ENCODE results near the gene FAM114A1.
"Not testable (repeated sequence)": the region's sequence is repeated elsewhere in the genome, so short reads cannot be mapped to it uniquely, and the experiment has no call there.

Gene FAM114A1

GRCh38 chr4:38957261-38957815 is 89.7 kb downstream of the FAM114A1 start:
- DNase-seq (ENCODE audit: low read depth): no peak
- H3K4me3 ChIP-seq (ENCODE audit: low read depth, low read length): no peak overlapping the region

DNA sequence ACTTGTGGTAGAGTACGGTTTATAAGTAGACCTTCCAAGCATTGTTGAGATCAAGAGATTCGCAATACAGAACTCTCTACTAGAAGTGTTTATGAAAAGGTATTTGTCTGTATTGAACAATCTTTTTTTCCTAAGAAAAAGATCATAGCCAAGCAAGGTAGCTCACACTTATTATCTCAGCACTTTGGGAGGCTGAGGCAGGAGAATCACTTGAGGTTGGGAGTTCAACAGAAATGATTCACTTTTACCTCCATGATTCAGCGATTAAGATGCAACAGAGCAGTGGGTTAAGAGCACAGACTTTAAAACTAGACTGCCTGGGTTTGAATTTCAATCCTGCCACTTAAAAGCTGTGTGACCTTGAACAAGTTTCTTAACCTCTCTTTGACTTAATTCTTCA is 90.3 kb downstream of the FAM114A1 start:
- H3K4me3 ChIP-seq (ENCODE audit: low read depth, low read length): no peak overlapping the region
- no peak for DNase-seq (ENCODE audit: low read depth)

DNA sequence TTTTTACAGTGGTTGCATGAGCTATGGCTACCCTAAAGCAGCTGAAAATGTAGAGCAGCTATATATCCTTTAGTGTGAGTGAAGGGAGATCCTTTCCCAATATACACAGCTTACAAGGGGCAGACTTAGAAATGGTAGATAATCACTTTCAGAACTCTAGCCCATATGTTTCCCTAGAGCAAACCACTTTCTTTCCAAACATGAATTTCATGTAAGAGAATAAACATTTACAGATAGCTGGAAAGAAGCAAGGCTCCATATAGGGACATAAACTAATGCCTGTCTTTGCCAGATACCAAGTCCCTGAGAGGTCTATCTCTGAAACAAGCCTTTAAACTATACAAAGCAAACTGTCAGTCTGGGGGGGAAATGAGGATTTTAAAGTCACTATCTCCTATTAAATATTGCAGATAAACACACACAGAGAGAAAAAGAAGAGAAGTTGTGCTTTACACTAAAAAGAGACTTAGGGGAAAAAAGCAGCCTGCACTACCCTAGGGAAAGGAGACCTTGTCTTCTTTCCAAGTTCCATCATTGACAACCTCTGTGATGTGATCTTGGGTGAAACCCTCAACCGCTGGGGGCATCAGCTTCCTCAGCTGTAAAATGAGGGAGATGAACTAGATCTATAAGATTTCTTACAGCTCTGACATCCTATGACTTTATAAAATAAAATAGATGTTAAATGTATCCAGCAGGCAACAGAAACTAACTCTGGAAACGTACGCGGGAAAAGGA is 91.0 kb downstream of the FAM114A1 start:
- DNase-seq (ENCODE audit: low read depth): no peak
- H3K4me3 ChIP-seq (ENCODE audit: low read depth, low read length): no peak overlapping the region

- H3K4me3 ChIP-seq (ENCODE audit: low read depth, low read length); DNase-seq (ENCODE audit: low read depth): not testable (repeated sequence)
Observed at GRCh38 chr4:38959248-38959647, 91.6 kb downstream of the FAM114A1 start.

- DNase-seq (ENCODE audit: low read depth): no peak
Observed at GRCh38 chr4:38964942-38965775, 97.6 kb downstream of the FAM114A1 start.

GRCh38 chr4:38965866-38966265 is 98.3 kb downstream of the FAM114A1 start:
- DNase-seq (ENCODE audit: low read depth): no peak
- H3K4me3 ChIP-seq (ENCODE audit: low read depth, low read length): no peak overlapping the region

More at GRCh38 chr4:38964942-38965775, 97.6 kb downstream of the FAM114A1 start:
- H3K4me3 ChIP-seq (ENCODE audit: low read depth, low read length): no peak overlapping the region

DNA sequence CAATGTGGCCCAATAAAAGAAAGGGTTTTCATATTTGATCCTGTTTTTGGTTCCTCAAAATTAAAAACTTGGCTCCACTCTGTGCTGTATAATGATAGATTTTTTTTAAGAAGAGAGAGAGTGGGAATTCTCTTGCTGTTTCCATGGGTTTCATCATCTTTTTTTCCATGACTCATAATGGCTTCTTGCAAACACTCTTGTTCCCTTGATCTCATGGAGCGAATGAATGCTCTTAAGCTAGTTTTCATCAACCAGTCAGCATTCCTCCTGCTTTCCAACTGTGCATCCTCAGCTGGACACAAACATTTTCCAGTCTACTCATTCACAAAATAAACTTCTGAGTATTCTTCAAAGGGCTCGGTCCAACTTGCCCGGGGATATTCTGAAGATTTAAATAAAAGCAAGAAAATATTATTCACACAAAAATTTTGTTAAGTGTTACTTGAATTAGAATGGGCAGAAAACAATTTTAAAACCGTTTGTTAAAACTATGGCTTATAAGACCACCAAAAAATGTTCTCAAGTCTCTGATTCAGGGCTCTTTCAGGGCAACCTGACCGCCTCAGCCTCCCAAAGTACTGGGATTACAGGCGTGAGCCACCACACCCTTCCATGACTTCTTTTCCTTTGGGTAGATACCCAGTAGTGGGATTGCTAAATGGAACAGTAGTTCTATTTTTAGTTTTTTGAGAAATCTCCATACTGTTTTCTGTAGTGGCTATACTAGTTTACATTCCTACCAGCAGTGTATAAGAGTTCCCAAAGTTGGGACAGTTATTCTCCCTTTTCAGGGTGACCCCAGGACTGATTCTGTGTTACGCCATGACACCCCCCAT is 99.9 kb downstream of the FAM114A1 start:
- no peak overlapping the region for H3K4me3 ChIP-seq (ENCODE audit: low read depth, low read length)
- peak; percentile 96 for DNase-seq (ENCODE audit: low read depth)

DNA sequence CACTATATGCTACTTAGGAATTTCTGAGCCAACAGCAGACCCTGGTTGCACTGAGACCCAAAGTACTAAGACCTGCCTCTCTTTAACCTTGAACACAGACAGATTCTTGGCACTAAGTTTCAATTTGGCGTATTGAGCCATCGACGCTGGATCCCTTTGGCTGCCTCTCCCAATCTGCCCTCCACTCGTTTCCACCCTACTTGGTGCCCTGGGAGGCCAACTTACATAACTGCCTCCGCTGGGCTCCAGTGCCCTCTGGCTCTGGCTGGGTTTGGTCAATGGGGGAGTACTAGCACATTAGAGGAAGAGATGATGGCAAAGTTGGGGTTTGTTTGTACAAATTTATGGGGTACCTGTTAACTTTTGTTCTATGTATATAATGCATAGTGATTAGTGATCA is 101.1 kb downstream of the FAM114A1 start:
- DNase-seq (ENCODE audit: low read depth): no peak
- H3K4me3 ChIP-seq (ENCODE audit: low read depth, low read length): no peak overlapping the region

DNA sequence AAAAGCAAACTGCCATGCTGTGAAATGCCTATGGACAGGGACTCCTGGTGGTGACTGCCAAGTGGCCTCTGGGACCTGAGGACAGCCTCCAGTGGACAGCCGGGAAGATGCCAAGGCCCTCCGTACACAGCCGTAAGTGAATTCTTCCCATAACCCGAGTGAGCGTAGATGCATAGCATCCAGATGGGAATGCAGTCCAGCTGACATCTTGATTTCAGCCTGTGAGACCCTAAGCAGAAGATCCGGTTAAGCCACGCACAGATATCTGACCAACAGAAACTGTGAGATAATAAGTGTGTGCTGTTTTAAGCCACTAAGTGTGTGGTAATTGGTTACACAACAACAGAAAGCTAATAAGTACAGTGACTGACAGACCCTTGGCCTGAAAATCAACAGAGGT is 108.7 kb downstream of the FAM114A1 start:
- no peak overlapping the region for H3K4me3 ChIP-seq (ENCODE audit: low read depth, low read length)

DNA sequence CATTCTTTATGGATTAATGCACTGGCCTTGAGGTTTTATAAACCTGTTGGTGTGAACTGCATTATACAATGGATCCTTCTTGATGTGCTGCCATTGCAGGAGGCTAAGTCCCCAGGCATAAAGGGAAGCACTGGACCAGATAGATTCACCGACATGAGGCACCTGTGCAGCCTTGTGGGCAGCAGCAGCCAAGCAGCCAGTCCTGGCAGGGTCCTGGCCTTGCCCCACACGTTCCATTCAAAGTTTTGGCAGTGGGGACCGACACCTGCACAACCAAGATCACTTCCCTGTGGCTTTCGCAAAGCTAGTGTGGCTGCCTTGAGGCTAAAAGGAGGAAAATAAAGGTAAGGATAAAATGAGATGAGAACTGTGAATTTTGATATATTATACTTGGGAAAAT is 111.5 kb downstream of the FAM114A1 start:
- DNase-seq (ENCODE audit: low read depth): no peak

More for the DNA sequence above, 108.7 kb downstream of the FAM114A1 start:
- no peak for DNase-seq (ENCODE audit: low read depth)

GRCh38 chr4:38979511-38980230 is 112.1 kb downstream of the FAM114A1 start:
- H3K4me3 ChIP-seq (ENCODE audit: low read depth, low read length): no peak overlapping the region

More for the DNA sequence above, 111.5 kb downstream of the FAM114A1 start:
- H3K4me3 ChIP-seq (ENCODE audit: low read depth, low read length): no peak overlapping the region

DNA sequence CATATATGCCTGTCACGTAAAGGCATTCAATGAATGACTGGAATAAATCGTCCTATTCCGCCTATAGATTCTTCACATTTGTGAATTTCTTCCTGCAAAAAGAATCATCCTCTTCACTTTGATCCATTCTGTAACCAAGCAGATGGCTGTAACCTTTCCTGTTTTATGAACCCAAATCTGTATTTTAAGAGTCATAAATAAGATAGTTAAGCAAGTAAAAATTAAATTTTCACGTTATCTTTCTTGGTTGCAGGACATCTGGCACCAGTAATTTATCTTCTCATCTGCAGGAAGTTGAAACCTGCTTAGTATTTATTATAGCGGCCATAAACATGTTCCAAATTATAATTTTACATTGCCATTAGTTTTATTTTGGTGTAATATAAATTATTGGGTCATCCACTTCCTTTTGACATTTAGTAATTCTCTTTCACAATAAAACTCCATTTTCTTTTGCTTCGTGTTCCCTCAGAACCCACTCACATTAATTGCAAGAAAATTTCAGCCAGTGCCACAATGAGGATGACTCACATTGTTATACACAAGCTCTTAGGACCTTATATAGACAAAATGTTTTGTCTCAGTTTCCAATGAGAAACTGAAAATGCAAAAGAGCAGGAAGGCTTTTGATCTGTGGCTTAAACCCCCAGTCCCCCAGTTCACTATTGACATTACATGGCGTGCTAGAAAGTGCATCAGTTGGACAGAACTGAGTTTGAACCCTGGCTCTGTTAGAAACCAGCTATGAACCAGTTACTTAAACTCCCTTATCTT is 113.5 kb downstream of the FAM114A1 start:
- peak; percentile 82 for DNase-seq (ENCODE audit: low read depth)
- no peak overlapping the region for H3K4me3 ChIP-seq (ENCODE audit: low read depth, low read length)

More at GRCh38 chr4:38979511-38980230, 112.1 kb downstream of the FAM114A1 start:
- DNase-seq (ENCODE audit: low read depth): no peak

DNA sequence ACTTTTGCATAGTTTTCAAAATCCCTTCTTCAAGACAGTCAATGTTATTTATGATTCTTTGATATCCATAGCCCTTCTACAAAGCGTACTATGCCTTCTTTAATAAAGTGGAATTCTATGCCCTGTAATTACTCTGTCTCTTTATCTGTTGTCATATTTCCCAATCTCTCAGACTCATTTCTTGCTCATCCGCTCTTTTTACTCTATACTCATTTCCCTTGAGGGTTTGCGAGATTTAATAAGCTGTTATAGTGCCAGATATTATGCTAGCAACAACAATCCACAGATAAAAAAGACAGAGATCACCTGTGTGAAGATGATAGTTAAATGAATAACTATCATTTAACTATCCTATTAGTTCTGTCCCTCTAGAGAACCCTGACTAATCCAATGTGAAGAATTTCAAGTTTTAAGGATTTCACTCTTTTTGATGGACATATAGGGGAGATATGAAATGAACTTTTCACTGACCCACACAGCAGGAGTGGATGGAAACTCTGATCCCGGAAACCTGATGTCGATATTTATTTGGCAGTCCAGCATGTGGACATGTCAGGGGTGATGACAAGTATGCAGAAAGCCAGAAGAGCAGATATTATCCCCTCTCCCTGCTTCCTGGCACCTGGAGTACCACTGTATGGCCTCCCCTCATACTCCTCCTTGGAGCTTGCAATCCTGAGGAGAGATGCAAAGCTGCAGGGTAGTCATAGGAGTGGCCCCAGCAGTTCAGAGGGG is 114.9 kb downstream of the FAM114A1 start:
- DNase-seq (ENCODE audit: low read depth): peak; percentile 48
- no peak overlapping the region for H3K4me3 ChIP-seq (ENCODE audit: low read depth, low read length)

- DNase-seq (ENCODE audit: low read depth): no peak
Observed at GRCh38 chr4:38983291-38983690, 115.7 kb downstream of the FAM114A1 start.

DNA sequence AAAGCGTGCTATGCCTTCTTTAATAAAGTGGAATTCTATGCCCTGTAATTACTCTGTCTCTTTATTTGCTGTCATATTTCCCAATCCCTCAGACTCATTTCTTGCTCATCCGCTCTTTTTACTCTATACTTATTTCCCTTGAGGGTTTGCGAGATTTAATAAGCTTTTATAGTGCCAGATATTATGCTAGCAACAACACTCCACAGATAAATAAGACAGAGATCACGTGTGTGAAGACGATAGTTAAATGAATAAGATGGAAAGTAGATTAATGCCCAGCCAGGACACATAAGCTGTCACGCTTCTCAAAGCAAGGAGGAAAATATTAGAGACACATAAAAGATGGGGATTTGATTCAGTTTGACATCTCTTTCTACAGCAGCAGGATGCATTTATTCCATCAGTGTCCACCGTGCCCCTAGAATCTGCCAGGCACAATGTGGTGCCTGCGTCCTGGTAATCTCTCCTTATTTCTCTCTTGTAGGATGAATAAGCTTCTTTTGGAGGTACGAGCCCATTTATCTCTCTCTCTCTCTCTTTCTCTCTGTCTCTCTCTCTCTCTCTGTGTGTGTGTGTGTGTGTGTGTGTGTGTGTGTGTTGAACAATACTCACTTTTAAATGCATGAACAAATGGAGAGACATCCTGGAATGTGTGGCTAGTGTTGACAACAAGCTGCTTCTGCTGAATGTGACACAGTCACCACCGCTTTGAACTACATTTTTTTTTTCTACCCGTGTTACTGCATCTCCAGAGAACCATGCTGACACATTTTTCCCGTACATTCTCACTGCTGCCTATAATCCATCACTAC is 116.4 kb downstream of the FAM114A1 start:
- H3K4me3 ChIP-seq (ENCODE audit: low read depth, low read length): no peak overlapping the region
- peak; percentile 54 for DNase-seq (ENCODE audit: low read depth)

More at GRCh38 chr4:38983291-38983690, 115.7 kb downstream of the FAM114A1 start:
- H3K4me3 ChIP-seq (ENCODE audit: low read depth, low read length): no peak overlapping the region

DNA sequence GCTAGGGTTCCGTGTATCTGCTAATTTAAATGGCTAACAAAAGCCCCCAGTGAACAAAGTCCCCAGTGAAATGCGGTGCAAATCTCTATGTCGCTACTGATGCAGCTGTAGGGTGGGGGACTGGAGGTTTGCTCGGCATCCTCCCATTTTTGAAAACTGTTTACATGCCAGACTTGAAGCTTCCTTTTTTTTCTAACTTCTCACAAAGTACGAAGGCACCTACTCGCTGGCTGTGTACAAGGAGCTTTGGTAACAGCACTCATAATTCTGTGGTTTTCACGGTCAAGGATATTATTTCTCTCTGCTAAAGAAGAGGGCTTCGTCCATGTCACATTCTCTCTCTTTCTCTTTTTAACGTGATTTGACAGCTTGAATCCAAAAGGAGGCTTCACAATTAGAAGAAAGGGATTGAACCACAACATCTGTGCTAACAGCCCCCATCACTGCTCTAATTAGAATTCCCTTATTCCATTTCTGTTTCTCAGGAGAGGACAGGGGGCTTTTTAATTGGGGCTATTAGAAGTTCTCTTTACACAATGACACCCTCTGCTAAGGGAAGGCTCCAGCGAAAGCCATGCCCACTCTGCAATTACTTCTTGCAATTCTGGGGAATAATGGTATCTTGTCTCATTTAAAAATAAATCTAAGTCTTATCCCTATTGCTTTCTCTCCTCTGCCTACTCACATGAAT is 117.9 kb downstream of the FAM114A1 start:
- no peak for DNase-seq (ENCODE audit: low read depth)
- no peak overlapping the region for H3K4me3 ChIP-seq (ENCODE audit: low read depth, low read length)

Measured in skeletal muscle cell (primary cell).